ENCODE measurements around the gene LHX4.

Gene LHX4

DNA sequence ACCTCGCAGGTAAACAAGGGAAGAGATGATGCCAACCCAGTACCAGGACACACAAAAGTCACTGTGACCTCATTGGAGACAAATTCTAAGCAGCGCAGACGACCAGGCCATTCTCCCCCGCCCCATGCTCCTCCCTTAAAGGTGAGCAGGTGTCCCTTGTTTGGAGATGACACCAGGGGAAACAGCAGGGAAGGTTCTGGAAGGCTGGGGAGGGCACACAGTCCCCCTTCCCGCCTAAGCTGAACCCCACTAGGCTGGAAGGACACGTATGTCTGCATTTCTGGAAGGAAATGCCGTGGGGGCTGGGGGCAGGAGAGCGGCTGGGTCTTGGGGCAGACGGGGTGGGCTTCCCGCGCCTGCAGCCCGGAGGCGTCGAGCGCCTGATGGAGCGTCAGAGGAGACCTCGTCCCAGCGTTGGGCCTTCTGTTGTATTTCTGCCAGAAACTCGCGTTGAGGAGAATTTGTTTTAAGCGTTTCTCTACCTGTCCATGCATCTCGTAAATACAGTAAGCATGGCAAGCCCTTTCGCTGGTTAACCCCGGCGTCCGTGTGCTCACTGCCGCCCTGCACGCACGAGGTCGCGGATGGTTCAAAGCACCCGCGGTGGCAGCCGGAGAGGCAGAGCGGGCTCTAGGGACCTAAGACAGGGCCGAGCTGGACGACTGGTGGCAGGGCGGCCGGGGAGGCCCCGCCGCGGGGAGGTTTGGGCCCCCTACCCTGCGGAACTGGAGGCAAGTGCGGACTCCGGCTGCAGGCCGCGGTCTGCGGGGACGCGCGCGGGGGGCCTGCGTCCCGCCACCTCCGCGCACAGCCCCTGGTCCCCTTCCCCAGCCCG is 1.2 kb upstream of the LHX4 start:
- DNase-seq = no peak

DNA sequence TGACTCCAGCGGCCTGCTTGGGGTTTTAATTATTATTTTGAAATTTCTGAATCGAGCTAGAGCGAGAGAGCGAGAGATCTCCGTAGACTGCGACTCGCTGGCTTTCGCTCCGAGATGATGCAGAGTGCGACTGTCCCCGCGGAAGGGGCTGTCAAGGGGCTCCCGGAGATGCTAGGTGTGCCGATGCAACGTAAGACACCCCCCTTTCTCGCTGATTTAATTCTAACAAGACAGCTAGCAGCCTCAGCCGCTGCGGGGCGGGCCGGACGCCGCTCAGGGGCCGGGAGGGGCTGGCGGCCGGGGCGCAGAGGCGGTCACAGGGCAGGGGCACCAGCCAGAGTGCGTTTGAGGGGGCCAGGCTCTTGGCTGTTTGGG is 339 bp downstream of the LHX4 start:
- DNase-seq = no peak

DNA sequence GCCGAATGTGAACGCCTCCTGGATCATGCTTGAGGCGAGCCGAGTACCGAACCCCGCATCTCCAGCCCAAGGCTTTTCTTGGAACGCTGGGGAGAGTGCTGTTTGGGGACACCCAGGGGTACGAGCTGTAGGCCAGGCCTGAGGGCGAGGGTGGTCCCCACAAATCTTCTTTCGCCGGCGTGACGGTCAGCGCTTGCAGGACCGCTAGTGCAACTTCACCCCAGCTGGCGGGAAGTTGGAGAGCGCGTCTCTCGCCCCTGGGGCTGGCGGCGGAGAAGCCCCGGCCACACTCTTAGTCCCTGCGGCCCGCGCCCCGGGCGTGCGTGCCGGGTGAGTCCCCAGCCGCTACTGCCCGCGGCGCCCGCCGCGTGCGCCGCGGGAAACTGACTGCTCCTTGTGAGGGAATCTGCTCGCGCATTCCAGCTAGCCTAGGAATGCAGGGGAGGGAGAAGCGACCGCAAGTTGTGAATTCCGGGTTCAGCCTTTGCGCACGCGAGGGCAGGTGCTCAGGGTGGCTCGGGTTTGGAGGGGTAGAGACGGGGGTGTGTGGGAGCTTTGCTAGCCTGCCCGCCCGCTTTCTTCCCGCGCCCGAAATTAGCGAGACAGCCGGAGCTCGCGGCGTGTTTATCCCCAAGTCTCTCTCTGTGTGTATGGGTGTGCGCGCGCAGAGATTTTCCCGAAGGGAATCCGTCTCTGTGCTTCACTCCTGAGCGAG is 884 bp downstream of the LHX4 start:
- DNase-seq = no peak

DNA sequence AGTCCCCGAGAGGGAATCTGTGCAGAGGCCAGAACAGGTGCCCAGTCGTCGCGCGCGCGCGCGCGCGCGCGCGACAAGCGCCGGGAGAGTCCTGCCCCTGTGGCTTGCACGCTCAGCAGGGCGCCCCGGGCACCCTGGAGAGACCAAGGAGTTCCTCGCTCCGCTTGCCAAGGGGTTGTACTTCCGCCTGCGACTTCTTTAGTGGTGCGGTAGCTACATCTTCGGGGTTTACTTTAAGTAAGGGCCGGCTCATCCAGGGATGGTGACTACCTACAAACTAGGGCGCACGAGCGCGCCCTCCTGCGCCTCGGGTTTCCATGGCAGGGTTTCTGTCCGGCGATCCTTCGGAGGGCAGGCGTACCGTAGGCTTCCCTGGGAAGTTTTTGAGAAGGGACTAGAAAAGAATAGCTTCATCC is 1.4 kb downstream of the LHX4 start:
- DNase-seq = no peak

DNA sequence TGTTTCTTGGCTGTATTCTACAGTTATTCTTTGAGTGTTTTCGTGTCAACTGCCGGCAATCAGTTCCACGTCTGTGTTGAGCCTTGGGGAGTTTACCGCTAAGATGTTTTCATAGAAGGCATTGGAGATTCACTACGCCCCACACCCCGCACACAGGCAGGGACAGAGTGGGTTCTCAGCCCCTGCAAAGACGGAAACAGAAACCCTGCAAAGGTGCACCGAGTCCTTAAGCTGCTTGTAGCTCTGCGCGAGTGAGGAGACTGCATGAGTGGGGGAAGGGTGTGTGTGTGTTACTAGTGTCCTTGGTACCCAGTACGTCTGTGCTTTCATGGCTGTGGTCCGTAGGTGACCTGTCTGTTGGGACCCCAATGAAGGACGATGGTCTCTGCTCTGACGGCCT is 1.9 kb downstream of the LHX4 start:
- DNase-seq = no peak

DNA sequence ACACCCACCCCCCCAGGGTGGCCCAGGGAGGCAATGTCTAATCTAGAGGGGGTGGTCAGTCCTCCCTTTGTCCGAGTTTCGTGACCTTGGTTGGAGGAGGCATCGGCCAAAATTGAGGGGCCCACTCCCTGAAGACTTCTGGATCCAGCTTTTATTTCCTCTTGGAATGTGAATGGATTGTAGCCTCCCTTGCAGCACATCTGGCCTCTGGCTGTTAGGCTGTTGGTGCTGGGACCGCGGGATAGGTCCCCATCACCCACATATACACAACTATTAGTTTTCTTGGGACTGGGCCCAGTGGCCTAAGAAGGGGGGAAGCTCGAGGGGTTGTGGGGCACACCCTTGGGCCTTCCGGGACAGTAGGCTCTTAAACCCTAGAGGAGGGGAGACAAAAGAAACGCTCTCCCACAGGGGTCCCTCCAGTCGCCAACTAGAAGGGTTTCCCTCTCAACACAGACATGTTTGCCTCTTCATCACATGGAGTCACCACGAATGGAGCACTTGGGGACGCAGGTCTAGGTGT is 2.5 kb downstream of the LHX4 start:
- DNase-seq = no peak

DNA sequence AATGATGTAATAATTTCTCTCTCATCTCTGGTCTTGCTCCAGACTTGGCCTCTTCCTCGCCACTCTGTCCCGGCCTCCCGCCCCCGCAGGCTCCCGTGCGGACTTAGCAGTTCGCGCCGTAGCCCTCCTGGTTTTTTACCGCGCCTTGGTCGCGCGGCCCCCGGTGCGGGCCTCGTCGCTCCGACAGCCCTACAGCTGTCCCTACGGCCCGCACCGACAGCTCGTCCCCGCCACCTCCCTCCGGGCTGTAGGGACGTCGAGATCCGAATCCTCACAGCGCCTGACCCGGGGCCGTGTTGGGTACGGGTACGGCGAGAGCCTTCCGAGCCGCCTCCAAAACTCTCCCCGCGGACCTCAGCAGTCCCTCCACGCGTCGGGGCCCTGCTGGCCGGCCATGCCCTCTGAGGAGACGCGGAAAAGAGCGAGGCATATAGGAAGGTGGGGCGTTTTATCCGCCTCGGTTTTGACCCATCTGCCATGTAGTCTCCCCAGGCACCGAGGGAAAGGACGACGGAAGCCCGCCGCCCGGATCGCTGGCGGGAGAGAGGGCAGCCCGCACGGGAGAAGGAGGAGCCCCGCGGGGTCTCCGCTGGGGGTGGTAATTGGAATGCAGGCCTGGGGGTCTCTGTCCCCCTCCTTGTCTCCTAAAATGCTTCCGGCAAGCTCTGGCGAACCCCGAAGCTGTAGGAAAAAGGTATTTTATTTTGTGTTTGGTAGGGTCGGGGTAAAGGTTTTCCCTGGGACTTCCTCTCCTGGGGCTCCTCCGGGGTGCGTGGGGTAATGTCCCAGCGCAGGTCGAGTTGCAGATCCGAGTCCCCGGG is 3.3 kb downstream of the LHX4 start:
- no peak for DNase-seq

DNA sequence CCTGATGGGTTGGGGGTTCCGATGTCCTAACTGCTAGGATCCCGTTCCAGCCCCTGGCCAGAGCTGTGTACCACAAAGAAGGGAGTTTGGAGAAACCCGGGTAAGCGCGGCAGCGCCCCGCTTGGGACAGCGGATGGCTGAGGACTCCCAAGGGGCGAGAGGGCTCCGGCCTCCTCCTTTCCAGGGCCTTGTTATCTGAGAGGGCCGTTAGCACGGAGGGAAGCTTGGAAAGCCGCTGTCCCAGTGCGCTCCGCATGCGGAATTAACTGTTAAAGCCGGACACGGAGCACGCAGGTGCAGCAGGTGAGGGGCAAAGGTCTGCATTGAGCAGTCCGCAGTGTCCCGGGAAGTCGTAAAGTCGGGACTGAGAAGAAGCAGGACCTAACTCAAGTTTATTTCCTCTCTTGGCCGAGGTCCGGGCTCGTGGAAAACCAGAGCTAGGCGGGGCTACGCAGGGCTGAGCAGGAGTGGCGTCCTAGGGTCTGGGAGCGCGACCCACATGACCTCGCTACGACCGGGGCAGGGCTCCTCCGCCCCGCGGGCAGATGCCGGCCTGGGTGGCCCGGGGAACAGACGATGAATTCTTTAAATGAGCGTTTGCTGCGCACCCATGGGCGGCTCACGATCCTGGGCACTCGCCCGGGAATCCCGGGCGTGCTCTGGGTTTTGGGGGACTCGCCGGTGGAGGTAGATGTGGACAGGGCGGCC is 4.5 kb downstream of the LHX4 start:
- no peak for DNase-seq

DNA sequence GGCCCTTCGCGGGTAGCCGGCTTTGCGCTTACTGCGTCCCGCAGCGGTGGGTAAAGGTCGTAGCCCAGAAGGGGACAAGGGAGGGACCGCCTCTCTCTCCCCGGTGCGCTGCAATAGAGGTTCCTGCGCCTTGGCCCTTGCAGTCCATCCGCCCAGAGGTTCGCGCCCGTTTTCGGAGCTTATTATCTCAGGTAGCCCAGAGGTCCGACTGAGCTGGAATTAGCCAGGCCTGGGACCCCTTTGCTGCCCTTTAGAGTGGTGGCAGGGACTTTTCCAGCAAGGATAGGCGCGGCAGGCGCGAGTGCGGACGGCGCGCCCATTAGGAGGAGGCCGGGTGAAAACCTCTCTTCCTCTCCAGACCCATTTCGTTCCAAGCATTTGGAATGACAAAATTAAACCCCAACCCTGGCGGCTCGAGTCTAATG is 5.0 kb downstream of the LHX4 start:
- no peak for DNase-seq

DNA sequence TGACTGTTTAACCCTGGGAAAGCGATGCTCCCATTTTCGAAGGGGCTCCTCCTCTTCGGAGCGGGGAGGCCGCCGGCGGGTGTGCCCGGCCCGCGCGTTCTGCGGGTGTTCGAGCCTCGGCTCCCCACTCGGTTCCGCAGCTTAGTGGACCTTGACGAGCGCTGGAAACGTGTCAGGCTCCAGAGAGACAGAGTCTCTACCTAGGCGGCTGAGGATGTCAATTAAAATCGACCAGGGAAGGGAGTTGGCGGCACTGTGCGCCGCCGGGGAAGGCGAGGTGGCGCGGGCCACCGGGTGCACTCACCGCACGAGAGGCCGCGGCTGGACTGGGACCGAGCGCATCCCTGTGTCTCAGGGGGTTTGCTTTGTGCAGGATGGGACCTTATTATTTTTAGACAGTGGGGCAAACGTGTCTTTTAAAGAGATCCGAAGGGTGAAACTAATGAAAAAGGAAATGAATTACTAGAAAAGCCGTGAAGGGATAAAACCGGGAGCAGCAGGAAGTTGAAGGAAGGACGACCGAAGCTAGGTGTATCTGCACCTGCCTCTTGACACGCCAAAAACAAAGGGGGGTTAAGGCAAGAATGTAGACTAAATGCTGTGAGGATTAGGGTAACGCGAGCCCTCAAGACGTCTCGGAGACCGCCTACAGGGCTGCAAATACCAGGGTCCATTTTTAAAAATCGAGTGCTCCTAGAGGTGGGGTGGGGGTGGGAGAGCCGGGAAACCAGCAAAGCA is 5.6 kb downstream of the LHX4 start:
- DNase-seq = no peak

DNA sequence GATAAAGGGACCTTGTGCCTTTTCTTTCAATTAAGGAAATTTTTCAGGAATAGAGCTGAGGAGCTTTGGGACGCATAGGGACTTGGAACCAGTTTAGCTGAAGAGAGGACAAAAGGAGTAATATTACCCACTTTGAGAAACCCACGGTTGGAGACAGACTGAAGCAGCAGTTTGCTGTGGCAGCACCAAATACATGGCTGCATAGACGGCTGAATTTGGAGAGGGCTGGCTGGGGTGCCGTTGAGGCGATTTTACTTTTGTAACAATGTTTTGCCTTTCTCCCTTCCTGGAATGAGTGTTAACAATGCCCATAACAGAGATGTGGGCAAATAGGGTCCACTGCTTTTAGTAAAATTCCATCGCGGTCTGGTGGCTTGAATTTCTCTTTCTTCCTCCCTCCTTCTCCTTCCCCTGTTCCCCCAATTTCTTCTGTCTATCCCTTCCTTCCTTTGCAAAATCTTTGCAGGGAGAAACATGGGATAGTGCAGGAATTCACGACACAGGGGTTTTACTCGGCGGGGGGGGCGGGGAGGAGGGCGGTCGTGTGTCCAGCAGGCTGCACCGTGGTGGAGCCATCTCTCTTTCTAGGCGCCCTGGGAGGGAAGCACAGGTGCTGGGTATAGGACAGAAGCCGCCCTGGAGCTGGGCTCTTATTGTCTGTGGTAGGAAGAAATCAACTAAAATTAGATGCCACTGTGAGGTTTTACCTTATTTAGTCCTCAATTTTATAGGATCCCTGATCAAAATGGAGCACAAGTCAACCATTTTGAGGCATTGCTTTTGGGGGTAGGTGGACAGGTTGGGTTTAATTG is 6.8 kb downstream of the LHX4 start:
- no peak for DNase-seq

DNA sequence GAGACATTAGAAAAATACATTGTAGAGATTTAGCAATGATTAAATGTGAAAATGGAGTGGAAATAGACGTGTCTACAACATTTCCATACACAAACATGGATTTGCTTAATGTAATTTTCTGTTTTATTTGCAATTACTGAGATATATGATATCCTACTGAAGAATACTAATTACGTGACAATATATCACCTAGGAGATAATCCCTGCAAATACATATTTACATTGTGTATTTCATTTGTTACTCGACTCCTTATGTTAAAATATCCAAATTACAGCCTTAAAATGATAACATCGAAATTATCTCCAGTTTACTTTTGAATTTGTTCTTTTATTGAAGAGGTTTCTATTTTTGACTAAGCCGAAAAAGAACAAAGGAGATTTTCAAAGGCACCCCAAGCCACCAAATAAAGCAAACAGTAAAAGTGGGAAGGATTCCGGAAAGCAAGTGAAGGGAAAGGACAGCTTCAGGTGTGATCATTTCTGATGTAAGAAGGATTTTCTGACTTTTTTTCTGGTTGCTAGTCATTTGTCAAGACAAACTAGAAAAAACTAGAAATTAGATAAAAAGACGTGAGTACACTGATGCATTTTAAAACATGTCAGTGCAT is 7.9 kb downstream of the LHX4 start:
- no peak for DNase-seq

DNA sequence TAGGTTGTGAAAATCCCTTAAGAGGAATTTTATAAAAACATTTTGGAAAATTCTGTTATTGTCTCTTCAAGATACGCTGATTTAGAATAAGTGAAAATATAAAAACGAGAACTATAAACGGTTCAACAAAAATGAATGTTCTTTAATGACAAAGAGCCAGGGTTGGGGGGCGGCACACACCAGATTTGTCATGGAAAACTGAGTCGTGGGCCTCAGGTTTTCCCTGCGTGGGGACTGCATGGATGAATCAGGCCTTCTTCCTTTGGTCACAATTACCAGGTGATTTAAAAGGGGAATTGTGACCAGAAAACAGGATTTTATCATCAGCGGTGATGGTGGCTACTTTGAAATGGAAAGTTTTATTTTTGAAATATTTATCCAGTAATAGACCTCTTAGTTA is 8.6 kb downstream of the LHX4 start:
- no peak for DNase-seq

DNA sequence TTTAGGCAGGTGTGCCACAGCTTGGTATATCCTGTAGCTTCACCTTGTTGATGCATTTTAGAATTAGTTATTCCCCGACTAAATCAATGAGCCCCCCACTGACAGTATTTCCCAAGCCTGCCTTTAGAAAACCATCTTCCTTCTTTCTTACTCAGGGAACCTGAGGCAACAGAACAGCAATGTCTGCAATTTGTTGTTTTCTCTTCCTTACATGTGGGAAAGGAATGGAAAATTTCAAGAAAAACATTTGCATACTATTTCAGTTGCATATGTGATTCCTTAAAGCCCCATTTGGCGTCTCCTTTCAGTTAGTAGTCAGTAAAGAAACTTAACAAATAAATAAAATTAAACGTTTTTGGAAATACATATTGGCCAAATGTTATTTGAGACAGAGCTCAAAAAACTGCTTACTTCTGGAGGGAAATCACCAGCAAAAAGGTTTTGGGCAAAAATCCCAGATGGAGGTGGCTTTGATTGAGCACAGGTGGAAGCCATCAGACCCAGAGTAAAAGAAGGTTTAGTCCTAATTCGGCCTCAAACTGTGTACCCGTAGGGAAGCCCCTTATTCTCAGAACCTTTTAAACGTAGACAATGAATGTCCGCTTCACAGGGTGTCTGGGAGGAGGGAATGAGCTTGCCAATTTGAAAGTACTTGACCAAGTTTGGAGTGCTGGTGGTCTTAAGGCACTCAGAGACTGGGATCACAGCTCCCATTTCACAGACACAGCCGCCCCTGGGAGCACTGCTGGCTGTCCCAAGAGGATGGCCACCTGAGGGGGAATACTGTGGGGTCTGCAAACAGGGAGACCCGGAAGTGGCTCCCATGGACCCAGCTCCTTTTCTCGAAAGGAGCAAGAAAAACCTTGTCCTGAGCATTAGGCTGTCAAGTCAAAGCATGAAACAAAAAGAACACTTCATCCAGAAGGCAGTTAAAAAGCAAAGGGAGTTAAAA is 9.4 kb downstream of the LHX4 start:
- DNase-seq = no peak

DNA sequence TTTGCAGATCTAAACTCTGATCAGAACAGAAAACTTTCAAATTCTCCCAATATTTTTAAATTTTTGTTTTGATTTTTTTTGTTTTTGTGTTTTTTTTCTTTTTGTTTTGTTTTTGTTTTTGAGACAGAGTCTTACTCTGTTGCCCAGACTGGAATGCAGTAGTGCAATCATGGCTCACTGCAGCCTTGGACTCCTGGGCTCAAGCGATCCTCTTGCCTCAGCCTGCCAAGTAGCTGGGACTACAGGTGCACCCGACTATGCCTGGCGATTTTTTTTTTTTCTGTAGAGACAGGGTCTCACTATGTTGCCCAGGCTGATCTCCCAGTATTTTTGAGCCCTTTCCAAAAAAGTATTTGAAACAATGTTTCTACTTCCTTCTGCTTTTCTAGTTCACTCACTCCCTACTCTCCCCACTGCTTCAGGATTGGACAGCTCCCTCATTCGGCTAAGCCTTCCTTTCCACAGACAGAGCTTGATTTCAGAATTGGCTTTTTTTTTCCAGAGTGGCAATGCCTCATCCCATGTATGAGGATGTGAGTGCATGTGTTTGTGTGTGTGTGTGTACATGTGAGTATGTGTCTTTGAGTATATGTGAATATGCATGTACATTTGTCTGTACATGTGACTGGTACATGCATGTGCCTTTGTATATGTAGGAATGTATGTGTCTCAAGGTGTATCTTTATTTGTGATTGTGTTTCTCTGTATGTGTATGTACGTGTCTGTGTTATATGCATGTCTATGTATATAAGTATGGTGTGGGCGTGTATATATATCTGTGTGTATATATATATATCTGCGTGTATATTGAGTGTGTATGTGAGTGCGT is 11.9 kb downstream of the LHX4 start:
- DNase-seq = no peak

DNA sequence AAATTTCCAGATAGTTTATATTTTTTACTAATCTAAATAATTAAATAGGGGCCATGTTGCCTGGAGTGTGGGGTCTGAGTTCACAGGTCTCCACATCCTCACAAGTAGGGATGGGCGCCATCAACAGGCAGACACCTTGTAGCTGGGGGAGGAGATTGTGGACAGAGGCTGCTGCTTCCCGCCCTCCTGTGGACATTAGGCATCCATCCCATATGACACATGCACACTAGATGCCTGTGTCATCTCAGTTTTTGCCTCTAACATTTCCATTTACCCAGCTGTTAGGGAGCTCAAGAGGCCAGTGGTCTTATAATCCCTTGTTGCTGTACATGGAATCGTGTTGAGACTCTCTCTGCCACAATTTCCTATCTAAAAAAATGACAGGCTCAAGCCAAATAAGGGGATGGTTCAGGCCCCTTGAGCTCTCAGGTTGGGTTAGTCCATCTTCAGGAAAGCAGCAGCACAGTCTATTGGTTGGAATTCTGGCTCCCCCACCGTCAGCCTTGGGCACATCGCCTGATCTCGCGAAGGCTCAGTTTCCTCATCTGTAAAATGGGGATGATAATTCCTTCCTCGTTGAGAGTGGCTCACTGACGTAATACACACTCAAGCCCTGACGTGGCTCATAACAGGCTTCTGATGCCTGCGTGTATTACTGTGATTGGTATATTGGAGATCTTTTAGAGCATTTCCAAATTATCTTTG is 13.6 kb downstream of the LHX4 start:
- DNase-seq = no peak

DNA sequence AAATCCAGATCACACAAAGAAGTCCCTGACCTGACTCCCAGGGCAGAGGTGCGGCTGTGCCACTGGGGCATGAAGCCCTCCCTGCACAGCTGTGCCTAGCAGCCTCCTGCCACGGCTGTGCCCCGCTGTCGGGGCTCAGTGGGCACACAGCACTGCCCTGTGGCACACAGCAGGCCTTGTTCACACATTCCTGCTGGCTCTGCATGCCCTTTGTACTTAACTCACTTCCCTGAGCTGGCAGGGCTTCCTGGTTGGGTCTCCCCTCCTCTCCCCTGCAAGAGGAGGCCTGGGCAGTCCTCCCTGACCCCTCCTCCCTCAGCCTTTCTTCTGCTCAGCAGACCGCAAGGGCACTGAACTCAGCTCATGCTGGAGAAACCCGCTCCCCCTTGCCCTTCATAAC is 14.8 kb downstream of the LHX4 start:
- no peak for DNase-seq

DNA sequence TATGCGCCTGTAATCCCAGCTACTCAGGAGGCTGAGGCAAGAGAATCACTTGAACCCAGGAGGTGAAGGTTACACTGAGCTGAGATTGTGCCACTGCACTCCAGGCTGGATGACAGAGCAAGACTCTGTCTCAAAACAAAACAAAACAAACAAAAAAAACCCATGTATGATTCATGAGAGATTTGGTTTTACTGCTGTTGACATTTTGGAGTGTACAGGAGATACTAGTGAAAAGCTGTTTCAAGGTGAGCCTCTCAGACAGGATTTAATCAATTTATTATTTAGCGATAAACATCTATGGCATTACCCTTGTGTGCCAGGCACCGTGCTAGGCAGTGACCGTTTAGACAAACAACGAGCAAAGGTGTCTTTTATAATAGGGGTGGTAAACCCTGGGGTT is 16.5 kb downstream of the LHX4 start:
- no peak for DNase-seq
